ENCODE data around the gene SERPINF2.

DNA sequence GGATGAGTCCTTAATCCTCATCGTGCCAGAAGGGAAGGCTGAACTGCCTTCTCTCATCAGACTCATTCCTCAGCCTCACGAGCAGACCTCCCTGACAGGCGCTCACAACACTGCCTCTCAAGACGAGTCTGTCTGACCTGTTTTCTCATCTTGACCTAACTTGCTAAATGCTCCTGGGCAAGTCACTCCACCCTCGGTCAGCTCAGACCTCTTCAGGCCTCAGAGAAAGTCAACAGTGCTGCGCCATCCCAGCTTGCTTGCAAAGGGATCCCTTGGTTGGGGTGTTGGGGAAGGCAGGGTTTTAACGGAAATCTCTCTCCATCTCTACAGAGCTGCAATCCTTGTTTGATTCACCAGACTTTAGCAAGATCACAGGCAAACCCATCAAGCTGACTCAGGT lies 34.2 kb downstream of the SERPINF2 start:
- TF ChIP-seq EZH2phosphoT487 (IDR thresholded peaks at IDR 0.05; ENCODE audit: insufficient read depth, low read depth): no peak
- TF ChIP-seq EZH2 (IDR thresholded peaks at IDR 0.05; ENCODE audit: insufficient read depth, poor library complexity, severe bottlenecking): no peak
